ENCODE results near the gene RAD54L.
"Not testable (repeated sequence)": the region's sequence is repeated elsewhere in the genome, so short reads cannot be mapped to it uniquely, and the experiment has no call there.

The RAD54L gene

GRCh38 chr1:46285730-46286477, 38.3 kb downstream of the RAD54L start:
- DNase-seq (ENCODE audit: low spot score), result no peak

- DNase-seq (ENCODE audit: low spot score), result peak; percentile 54
Measured at GRCh38 chr1:46288485-46289133, 41.0 kb downstream of the RAD54L start.

DNA sequence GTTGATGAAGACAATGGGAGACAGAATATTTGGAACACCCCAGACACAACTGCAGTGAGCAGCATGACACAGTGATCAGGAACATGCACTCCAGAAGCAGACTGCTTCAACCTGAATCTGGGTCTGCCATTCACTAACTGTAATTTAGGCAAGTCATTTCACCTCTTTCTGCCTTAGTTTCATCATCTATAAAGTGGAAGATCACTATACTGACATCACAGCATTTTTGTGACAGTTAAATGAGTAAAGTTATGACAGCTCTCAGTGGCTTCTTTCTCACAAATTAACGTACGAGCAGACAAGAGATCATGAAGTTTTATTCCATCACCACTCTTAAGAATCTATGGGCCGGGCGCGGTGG, 41.6 kb downstream of the RAD54L start:
- DNase-seq (ENCODE audit: low spot score), result no peak

GRCh38 chr1:46289976-46290375, 42.4 kb downstream of the RAD54L start:
- DNase-seq (ENCODE audit: low spot score), result no peak

- DNase-seq (ENCODE audit: low spot score), result no peak
Measured at GRCh38 chr1:46295306-46295705, 47.7 kb downstream of the RAD54L start.

DNA sequence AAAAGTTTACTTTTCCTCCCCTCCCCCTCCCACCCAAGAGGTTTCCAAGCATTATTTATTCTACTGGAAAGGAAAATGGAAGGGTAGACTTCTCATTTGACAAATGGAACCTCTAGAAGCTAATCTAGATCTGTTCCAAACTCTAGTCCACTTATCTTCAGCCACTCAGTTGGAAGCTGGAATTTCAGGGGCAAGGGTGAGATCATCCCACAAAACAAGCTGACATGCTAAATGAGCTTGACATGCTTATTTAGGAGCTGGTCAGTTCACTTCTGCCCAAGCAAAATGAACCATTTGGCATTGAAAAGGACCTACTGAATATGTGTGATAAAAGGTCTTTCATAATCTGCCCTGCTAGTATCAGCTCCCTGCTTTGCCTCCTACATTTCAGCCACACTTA, 50.8 kb downstream of the RAD54L start:
- DNase-seq (ENCODE audit: low spot score), result no peak

GRCh38 chr1:46300673-46301405, 53.3 kb downstream of the RAD54L start:
- DNase-seq (ENCODE audit: low spot score), result peak; percentile 40

GRCh38 chr1:46301406-46301807, 53.8 kb downstream of the RAD54L start:
- DNase-seq (ENCODE audit: low spot score), result peak; percentile 49

- peak; percentile 70 for DNase-seq (ENCODE audit: low spot score)
Measured at GRCh38 chr1:46301808-46302640, 54.5 kb downstream of the RAD54L start.

GRCh38 chr1:46302641-46303037, 55.1 kb downstream of the RAD54L start:
- peak; percentile 56 for DNase-seq (ENCODE audit: low spot score)

DNA sequence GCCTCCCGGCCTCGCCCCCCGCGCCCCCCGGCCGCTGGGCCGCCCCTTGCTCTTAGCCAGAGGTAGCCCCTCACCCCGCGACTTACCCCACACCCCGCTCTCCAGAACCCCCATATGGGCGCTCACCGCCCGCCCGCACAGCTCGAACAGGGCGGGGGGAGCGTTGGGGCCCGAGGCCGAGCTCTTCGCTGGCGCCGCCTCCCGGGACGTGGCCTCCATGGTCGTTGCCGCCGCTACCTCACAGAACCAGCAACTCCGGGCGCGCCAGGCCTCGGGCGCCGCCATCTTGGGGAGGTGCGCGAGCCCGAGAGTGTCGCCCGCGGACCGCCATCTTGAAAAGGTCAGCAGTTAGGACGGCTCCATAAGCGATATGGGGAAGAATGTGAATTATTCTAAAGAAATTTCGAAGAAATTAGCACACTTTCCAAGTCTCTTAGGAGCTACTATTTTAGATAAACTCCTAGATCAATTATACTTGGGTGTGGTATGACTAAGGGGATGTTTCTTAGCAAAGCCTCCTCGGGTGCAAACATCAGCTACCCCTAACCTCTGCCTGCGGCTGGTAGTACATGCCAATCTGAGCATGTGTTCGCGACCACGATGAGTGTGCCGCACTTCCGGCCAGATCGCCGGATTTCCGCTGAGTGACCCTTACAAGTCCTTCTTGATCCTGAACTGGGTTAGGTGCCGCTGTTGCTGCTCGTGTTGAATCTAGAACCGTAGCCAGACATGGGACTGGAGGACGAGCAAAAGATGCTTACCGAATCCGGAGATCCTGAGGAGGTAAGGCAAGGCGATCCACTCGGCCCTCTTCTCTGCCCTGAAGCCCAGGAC, 55.7 kb downstream of the RAD54L start, which contains the start of the genes LRRC41 and UQCRH:
Gene LRRC41 (minus strand): TSS at position 579 of the 834 bp plus-strand sequence. CDS start 294 bp downstream, at position 285.
Gene UQCRH (plus strand): TSS at position 661 of the 834 bp plus-strand sequence. CDS start 69 bp downstream, at position 730.
- DNase-seq (ENCODE audit: low spot score), result peak; percentile 95

GRCh38 chr1:46303872-46304326, 56.3 kb downstream of the RAD54L start:
- peak; percentile 22 for DNase-seq (ENCODE audit: low spot score)

DNA sequence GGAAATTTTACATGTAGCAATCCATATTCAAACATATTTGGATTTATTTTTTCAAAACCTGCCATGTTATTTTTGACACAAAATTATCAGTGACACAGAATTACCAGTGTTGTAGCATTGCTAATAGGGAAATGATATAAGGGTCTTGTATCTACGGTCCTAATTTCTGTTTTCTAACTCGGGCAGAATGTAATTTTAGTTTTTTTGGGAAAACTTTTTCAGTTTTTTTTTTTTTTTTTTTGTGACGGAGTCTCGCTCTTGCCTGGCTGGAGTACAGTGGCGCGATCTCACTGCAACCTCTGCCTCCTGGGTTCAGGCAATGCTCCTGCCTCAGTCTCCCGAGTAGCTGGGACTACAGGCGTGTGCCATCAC, 58.6 kb downstream of the RAD54L start:
- no peak for DNase-seq (ENCODE audit: low spot score)

DNA sequence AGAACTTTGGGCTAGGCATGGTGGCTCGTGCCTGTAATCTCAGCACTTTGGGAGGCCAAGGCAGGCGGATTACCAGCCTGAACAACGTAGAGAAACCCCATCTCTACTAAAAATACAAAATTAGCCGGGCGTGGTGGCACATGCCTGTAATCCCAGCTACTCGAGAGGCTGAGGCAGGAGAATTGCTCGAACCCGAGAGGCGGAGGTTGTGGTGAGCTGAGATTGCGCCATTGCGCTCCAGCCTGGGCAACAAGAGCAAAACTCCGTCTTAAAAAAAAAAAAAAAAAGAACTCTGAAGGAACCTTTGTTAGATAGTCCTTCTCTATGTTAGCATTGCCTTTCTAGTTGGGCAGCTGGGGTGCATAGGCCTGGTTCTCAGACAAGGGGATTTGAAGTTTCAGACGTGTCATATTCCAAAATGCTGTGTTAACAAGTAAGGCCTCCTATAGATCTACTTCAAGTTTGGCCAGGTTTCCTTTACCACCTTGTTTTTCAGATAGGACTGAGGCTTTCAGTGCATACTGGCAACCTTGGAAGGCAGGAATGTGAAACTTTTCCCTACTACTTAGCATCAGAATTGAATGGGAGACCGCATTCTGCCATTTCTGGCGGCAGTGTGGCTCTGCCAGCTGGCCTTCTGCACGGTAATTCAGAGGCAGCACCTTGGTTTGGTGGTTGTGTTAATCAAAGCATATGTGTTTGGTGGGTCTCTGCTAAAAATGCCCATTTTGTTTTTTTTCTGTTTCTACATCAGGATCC, 62.0 kb downstream of the RAD54L start:
- DNase-seq (ENCODE audit: low spot score), result no peak

DNA sequence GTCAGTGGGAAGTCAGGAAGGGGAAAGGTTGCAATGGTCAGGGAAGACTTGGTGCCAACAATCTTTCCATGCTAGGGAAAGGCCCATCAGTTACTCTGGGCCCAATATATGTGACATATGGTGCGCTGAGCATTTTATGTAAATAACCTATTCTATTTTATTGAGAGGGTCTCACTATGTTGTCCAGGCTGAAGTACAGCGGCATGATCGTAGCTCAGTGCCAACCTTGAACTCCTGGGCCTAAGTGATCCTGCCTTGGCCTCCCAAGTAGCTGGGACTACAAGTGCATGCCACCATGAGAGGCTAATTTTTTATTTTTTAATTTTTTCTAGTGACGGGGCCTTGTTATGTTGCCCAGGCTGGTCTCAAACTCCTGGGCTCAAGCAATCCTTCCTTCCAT, 62.8 kb downstream of the RAD54L start:
- DNase-seq (ENCODE audit: low spot score), result no peak

- DNase-seq (ENCODE audit: low spot score), result peak; percentile 57
Measured at GRCh38 chr1:46315669-46316403, 68.3 kb downstream of the RAD54L start.

DNA sequence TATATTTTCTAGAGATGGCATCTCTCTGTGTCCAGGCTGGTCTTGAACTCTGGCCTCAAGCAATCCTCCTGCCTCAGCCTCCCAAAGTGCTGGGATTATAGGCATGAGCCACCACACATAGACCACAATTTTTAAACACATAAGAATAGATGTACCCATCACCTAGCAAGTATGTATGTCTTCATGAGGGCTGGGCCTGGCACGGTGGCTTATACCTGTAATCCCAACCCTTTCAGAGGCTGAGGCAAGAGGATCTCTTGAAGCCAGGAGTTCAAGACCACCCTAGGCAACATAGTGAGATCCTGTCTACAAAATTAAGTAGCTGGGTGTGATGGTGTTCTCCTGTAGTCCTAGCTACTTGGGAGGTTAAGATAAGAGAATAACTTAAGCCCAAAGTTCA, 69.8 kb downstream of the RAD54L start:
- DNase-seq (ENCODE audit: low spot score), result no peak

DNA sequence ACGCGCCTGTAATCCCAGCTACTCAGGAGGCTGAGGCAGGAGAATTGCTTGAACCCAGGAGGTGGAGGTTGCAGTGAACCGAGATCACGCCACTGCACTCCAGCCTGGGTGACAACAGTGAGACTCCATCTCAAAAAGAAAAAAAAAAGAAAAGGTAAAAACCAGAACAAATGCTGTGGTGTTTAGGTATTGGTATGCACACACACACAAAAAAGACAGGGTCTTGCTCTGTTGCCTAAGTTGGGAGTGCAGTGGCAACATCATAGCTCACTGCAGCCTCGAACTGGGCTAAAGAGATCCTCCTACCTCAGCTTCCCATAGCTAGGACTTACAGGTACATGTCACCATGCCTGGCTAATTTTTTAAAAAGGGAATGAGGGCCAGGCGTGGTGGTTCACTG, 71.7 kb downstream of the RAD54L start:
- DNase-seq (ENCODE audit: low spot score), result not testable (repeated sequence)

Measured in AG08396 (cell line).